Neutrophil (primary cell): ENCODE data around the gene CABP4.

Source experiments
- H3K27ac ChIP-seq: fragments of 200-600 bp; sonication (generic); 2 replicates; pipeline ENCODE4 v1.5.1; 2016; ENCODE audit warnings: mild to moderate bottlenecking, moderate library complexity
- H3K27me3 ChIP-seq: fragments of 200-600 bp; sonication (generic); 2 replicates; pipeline ENCODE4 v1.6.0; 2016; ENCODE audit warnings: mild to moderate bottlenecking
- H3K36me3 ChIP-seq: fragments of 200-600 bp; sonication (generic); 2 replicates; pipeline ENCODE4 v1.5.1; 2017
- H3K4me1 ChIP-seq, 2 experiments: fragments of 200-600 bp in 1 of 2; sonication (generic) in 1 of 2; 1 replicate in 1 of 2; 2 replicates in 1 of 2; pipeline versions ENCODE4 v1.5.1 to v1.6.1; 2013 to 2016; ENCODE audit warnings: low read depth in 1 of 2, low read length in 1 of 2, mild to moderate bottlenecking in 1 of 2, moderate library complexity in 1 of 2; ENCODE audit not compliant: control insufficient read depth in 1 of 2, insufficient read depth in 1 of 2
- H3K4me3 ChIP-seq, 2 experiments: fragments of 200-600 bp in 1 of 2; sonication (generic) in 1 of 2; 1 replicate in 1 of 2; 2 replicates in 1 of 2; pipeline ENCODE4 v1.5.1; 2013 to 2016; ENCODE audit warnings: low read depth in 1 of 2, low read length in 1 of 2, mild to moderate bottlenecking in 1 of 2, moderate library complexity in 1 of 2
- H3K9me3 ChIP-seq: fragments of 200-600 bp; sonication (generic); 2 replicates; pipeline ENCODE4 v1.5.1; 2016
- TF ChIP-seq, protein P1 (sequence below): fragments of 200-600 bp; sonication (generic); IDR thresholded peaks from 2 replicates; pipeline ENCODE4 v1.5.1; 2016; ENCODE audit warnings: antibody characterized with exemption

Gene CABP4

DNA sequence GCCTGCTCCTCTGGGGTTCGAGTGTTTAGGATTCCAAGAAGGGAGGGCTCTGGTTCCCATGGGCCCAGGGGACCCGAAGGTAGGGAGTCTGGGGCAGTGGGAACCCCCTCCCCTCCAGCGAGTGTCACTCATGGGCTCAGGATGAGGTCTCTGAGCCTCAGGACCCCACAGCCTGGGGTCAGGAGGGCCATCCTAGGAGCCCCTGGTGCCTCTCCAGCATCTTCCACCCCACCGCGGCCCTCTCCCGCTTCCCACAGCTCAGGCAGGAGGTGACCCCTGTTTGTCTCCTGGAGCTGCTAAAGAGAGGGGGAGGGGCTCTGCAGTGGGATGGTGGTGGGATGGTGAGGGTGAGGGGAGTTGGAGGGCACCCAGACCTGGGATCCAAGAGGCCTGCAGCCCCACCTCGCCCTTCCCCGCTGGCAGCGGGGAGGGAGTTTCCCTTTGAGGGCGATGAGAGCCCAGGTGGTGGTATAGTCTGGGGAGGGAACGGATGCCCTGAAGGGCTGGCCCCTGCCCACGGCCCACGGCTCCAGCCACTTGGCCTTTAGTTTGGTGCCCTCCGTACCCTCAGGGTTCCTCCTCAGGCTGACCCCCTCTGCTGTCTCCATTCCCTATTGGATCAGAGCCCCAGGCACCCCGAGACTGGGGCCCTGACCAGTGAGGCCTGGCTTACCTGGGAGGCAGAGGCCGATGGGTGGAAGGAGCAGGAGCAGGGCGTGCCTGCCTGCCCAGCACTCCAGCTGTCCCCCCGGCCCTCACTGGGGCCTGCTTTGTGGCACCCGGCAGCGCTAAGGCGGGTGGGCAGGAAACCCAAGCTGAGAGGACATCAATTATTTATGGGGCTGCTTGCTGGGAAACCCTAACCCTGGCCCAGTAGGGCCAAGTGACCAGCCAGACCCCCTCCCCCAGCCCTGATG, 1.1 kb upstream of the CABP4 start:
- Histone ChIP-seq H3K4me3 (no peak overlapping the region), H3K4me1 (peaks cover 0 to 5% of the 10 kb centered on the region in 2 experiments), H3K9me3 (no peaks in the 10 kb centered on the region), H3K36me3 (no peaks in the 10 kb centered on the region), H3K27ac (no peak overlapping the region), H3K27me3 (no peaks in the 10 kb centered on the region)
- TF ChIP-seq, protein P1, sequence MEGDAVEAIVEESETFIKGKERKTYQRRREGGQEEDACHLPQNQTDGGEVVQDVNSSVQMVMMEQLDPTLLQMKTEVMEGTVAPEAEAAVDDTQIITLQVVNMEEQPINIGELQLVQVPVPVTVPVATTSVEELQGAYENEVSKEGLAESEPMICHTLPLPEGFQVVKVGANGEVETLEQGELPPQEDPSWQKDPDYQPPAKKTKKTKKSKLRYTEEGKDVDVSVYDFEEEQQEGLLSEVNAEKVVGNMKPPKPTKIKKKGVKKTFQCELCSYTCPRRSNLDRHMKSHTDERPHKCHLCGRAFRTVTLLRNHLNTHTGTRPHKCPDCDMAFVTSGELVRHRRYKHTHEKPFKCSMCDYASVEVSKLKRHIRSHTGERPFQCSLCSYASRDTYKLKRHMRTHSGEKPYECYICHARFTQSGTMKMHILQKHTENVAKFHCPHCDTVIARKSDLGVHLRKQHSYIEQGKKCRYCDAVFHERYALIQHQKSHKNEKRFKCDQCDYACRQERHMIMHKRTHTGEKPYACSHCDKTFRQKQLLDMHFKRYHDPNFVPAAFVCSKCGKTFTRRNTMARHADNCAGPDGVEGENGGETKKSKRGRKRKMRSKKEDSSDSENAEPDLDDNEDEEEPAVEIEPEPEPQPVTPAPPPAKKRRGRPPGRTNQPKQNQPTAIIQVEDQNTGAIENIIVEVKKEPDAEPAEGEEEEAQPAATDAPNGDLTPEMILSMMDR, result no peak

DNA sequence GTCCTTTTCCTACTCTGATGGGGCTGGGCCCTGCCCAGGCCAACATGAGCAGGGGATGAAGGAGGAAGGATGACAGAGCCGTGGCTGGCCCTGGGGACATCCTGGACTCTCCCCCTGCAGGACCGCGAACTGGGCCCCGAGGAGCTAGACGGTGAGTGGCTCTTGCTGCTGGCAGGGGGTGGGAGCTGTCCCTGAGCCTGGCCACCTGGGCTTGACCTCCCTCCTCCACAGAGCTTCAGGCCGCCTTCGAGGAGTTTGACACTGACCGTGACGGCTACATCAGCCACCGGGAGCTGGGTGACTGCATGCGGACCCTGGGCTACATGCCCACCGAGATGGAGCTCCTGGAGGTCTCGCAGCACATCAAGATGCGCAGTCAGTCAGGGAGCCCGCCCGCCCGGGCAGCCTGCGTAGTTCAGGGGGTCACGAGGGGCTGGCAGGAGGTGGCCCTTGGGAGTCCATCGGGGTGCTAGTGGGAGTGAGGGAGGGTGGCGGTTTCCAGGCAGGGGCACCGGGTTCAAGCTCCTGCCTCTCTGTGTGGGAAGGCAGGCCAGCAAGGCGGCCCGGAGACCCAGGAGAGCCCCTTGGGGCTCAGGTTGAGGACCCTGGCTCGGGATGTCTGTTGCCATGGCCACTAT, 1.0 kb downstream of the CABP4 start:
- no peak overlapping the region for H3K27ac ChIP-seq
- H3K36me3 ChIP-seq, result no peaks in the 10 kb centered on the region
- H3K4me3 ChIP-seq, result no peak overlapping the region
- TF ChIP-seq, protein P1, result no peak
- H3K4me1 ChIP-seq, result no peaks in the 10 kb centered on the region
- no peaks in the 10 kb centered on the region for H3K9me3 ChIP-seq
- H3K27me3 ChIP-seq, result no peaks in the 10 kb centered on the region

DNA sequence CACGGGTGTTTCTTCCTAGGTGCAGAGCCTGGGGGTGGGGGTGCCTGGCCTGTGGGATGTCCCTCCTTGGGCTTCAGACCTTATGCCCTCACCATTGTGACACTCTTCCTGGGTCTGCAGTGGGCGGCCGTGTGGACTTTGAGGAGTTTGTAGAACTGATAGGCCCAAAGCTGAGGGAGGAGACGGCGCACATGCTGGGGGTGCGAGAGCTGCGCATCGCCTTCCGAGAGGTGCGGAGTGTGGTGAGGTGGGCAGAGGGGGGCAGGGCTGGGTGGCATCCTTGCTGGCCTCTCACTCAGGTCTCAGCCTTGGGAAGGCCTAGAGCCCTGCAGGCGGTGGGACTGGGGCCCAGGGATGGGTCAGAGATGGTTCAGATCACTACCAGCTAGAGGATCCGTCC, 2.3 kb downstream of the CABP4 start:
- no peak overlapping the region for H3K27ac ChIP-seq
- TF ChIP-seq, protein P1, result no peak
- H3K4me3 ChIP-seq, result no peak overlapping the region
- H3K9me3 ChIP-seq, result no peaks in the 10 kb centered on the region
- no peaks in the 10 kb centered on the region for H3K4me1 ChIP-seq
- H3K27me3 ChIP-seq, result no peaks in the 10 kb centered on the region
- no peaks in the 10 kb centered on the region for H3K36me3 ChIP-seq

DNA sequence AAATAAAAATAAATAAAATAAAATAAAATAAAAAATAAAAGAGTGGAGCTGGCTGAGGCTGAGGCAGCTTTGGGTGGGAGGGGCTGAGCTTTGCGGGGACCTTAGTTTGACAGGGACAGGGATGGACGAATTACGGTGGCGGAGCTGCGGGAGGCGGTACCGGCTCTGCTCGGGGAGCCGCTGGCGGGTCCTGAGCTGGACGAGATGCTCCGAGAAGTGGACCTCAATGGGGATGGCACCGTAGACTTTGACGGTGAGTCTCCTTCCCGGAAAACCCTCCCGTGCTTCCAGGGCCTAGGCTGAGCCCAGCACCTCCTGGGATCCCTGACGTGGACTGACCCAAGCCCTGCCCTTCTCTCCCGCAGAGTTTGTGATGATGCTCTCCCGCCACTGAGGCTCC, 3.1 kb downstream of the CABP4 start:
- Histone ChIP-seq H3K27me3 (no peaks in the 10 kb centered on the region), H3K27ac (no peak overlapping the region), H3K36me3 (no peaks in the 10 kb centered on the region), H3K4me3 (no peak overlapping the region), H3K4me1 (no peaks in the 10 kb centered on the region), H3K9me3 (no peaks in the 10 kb centered on the region)
- TF ChIP-seq, protein P1, result no peak

DNA sequence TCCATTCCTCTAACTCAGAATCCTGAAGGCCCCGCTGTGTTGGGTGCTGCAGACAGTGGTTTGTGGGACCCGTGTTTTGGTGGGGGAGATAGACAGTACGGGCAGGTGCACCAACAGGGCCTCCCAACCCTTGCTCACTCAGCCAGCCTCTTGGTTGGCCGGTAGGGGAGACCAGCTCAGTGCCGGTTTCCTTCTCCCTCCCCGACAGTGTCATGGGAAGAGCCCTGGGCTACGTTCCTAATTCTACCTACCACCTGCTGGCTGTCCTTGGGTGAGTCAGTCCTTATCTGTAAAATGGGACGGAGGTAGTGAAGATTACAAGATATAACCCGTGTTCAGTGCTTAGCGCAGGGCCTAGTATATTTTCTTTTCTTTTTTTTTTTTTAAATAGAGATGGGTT, 8.0 kb downstream of the CABP4 start:
- TF ChIP-seq, protein P1, result no peak
- Histone ChIP-seq H3K4me3 (no peak overlapping the region), H3K4me1 (peaks cover 16 to 25% of the 10 kb centered on the region in 2 experiments), H3K27ac (no peak overlapping the region), H3K36me3 (no peaks in the 10 kb centered on the region), H3K27me3 (no peaks in the 10 kb centered on the region), H3K9me3 (no peaks in the 10 kb centered on the region)
